Measurements from ENCODE around the gene HTR2B. TPM values are rescaled to one million over a fixed set of nuclear protein-coding genes. Genes with fewer than 3 reads are reported as not detected.
"Not testable (repeated sequence)": the region's sequence is repeated elsewhere in the genome, so short reads cannot be mapped to it uniquely, and the experiment has no call there.

HTR2B gene
- total RNA-seq, 1 donor, result 17.4 TPM

DNA sequence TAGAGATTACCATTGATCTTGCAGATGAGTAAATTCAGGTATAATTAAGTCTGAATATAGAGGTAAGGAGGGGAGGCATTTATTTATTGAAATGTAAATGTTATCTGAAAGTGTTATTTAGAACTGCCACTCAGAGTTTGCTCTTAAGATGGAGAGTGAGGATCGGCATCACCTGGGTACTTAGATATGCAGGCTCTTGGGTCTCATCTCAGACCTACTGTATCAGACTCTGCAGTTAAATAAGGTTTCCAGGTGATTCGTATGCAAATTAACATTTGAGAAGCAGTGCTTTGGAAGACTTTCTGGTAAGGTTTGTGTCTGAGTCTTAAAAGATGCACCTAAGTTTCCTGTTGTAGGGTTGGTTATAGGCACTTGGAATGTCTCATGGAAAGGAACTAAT, 9.2 kb downstream of the HTR2B start:
- TF ChIP-seq CTCF (IDR thresholded peaks at IDR 0.05; ENCODE audit: insufficient read depth, low read length), result no peak

GRCh38 chr2:231113489-231113888, 11.4 kb downstream of the HTR2B start:
- H3K4me3 ChIP-seq (ENCODE audit: low read depth, low read length), result no peak overlapping the region
- TF ChIP-seq CTCF (IDR thresholded peaks at IDR 0.05; ENCODE audit: insufficient read depth, low read length), result no peak
- no peak for DNase-seq (ENCODE audit: low read depth)

More for the DNA sequence above, 9.2 kb downstream of the HTR2B start:
- no peak for DNase-seq (ENCODE audit: low read depth)
- no peak overlapping the region for H3K4me3 ChIP-seq (ENCODE audit: low read depth, low read length)

DNA sequence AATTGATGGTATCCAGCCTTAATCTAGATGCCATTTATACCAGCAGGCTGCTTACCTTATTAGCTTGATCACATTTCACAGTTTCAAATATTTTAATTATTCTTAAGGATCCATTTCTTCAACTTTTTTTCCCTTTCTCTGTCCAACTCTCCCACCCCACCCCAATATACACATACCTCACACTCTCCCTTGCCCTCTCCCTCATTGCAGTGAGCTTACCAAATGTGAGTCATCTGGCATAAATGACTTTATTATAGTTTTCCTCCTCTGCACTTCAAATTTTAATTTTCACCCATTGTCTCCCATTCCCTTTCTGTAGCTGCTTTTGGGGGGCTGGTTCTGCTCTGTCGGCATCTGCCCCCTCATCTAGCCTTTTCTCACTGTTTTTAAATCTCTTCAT, 12.9 kb downstream of the HTR2B start:
- DNase-seq (ENCODE audit: low read depth), result peak; percentile 68
- H3K4me3 ChIP-seq (ENCODE audit: low read depth, low read length), result no peak overlapping the region
- TF ChIP-seq CTCF (IDR thresholded peaks at IDR 0.05; ENCODE audit: insufficient read depth, low read length), result no peak

DNA sequence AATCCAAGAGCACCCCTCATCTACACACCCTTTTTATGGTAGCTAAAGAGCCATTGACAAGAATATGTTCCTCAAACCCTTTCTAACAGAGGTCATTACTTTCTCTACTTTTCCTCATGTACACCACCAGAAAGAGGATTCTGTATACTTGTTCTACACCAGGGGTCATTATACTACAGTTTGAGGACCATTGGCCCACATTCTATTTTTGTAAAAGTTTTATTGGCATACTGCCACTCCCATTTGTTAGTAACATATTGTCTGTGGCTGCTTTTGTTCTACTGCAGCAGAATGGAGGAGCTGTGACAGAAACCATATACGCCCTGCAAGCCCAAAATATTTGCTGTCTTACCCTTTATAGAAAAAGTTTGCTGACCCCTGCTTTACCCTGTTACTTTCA, 14.3 kb downstream of the HTR2B start:
- DNase-seq (ENCODE audit: low read depth), result peak; percentile 90
- peak; percentile 39 for TF ChIP-seq CTCF (IDR thresholded peaks at IDR 0.05; ENCODE audit: insufficient read depth, low read length)
- H3K4me3 ChIP-seq (ENCODE audit: low read depth, low read length), result no peak overlapping the region

- TF ChIP-seq CTCF (IDR thresholded peaks at IDR 0.05; ENCODE audit: insufficient read depth, low read length), result peak; percentile 95
- no peak overlapping the region for H3K4me3 ChIP-seq (ENCODE audit: low read depth, low read length)
- peak; percentile 90 for DNase-seq (ENCODE audit: low read depth)
Measured at GRCh38 chr2:231104115-231104713, 20.6 kb downstream of the HTR2B start.

DNA sequence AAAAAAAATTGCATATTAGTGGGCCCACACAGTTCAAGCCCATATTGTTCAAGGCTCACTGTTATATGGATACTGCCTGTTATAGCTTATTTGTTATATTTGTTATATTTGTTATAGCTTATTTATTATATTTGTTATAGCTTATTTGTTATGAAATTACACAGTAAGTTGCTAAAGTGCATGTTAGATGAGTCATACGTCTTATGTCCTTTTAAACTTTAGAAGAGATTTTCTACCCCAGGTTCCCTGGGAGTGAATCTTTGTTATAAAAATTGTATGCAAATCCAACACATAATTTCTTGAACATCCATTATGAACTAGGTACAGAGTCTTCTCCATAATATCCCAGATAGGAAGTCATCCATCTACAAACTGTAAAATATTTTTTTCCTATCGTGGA, 22.1 kb downstream of the HTR2B start:
- no peak overlapping the region for H3K4me3 ChIP-seq (ENCODE audit: low read depth, low read length)
- peak; percentile 35 for DNase-seq (ENCODE audit: low read depth)
- no peak for TF ChIP-seq CTCF (IDR thresholded peaks at IDR 0.05; ENCODE audit: insufficient read depth, low read length)

DNA sequence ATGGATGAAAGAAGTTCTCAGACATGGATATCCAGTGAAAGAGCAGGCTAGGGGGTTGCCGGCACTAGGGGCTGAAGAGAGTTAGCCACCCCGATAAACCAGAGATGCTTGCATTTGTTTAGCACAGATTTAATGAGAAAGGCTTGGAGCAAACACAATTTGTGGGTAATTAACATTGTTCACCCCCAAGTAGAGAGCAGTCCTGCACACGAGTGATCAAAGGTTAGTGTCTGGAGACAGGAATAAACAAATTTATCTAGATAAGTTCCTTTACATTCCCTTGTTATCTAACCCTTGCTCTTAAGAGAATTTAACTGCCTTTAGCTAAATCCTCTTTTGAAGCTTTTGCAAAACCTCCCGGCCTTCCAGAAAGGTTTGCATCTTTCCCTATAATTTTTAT, 23.9 kb downstream of the HTR2B start:
- H3K4me3 ChIP-seq (ENCODE audit: low read depth, low read length), result no peak overlapping the region
- DNase-seq (ENCODE audit: low read depth), result no peak
- no peak for TF ChIP-seq CTCF (IDR thresholded peaks at IDR 0.05; ENCODE audit: insufficient read depth, low read length)

DNA sequence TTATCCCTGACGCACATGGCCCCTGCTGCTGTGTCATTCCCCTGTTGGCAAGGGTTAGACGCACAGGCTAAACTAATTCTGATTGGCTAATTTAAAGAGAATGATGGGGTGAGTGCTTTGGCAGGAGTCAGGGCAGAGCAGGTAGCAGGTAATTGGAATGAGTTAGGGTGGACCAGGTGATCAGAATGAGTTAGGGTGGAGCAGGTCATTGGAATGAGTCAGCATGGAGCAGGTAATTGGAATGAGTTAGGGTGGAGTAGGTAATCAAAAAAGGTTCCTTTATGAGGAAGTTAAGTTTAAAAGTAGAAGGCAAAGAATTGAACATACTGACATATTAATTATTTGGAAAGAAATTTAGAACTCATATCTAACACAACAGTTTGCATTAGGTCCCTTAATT, 24.5 kb downstream of the HTR2B start:
- not testable (repeated sequence) for H3K4me3 ChIP-seq (ENCODE audit: low read depth, low read length); DNase-seq (ENCODE audit: low read depth)
